GM13976 (cell line): ENCODE data around the gene TAPBPL.

Experiments used
- DNase-seq: peaks from one replicate; pipeline ENCODE4 v3.0.0; 2012; ENCODE audit warnings: low spot score
- CTCF ChIP-seq: IDR thresholded peaks from 2 replicates; pipeline ENCODE4 v1.5.1; 2012; ENCODE audit warnings: borderline replicate concordance, mild to moderate bottlenecking; ENCODE audit not compliant: insufficient read depth; ENCODE audit errors: extremely low read depth, missing control alignments, control extremely low read depth
- in situ Hi-C: fragments of 300-500 bp; cut with MboI; formaldehyde crosslinking; loops from one replicate; pipeline ENCODE4 v1.12.0; 2022; ENCODE audit warnings: low sequenced_read_pairs, mixed read lengths, inconsistent platforms; ENCODE audit not compliant: unreplicated experiment

The TAPBPL gene

GRCh38 chr12:6452944-6453630, 1.2 kb downstream of the TAPBPL start:
- in situ Hi-C loops, result no loop called here

GRCh38 chr12:6457220-6457945, 5.5 kb downstream of the TAPBPL start:
- no peak for TF ChIP-seq CTCF
- DNase-seq, result no peak
- in situ Hi-C loops, result no loop called here

More at GRCh38 chr12:6452944-6453630, 1.2 kb downstream of the TAPBPL start:
- no peak for DNase-seq
- no peak for TF ChIP-seq CTCF

GRCh38 chr12:6458281-6459003, 6.6 kb downstream of the TAPBPL start:
- TF ChIP-seq CTCF, result no peak
- in situ Hi-C loops, result no loop called here
- no peak for DNase-seq

GRCh38 chr12:6459004-6459337, 7.1 kb downstream of the TAPBPL start:
- in situ Hi-C loops, result no loop called here
- no peak for DNase-seq
- no peak for TF ChIP-seq CTCF

- TF ChIP-seq CTCF, result no peak
- in situ Hi-C loops, result no loop called here
- DNase-seq, result no peak
Measured at GRCh38 chr12:6460751-6461371, 9.0 kb downstream of the TAPBPL start.
